SH-SY5Y (cell line): ENCODE measurements around the gene ZNF746.

ENCODE experiments used
- GATA2 ChIP-seq: IDR thresholded peaks from 2 replicates; pipeline ENCODE4 v1.6.1; 2011; ENCODE audit warnings: mild to moderate bottlenecking, low read depth, low read length
- GATA3 ChIP-seq: IDR thresholded peaks from 2 replicates; pipeline ENCODE4 v1.6.1; 2011; ENCODE audit warnings: low read depth, mild to moderate bottlenecking, low read length, moderate library complexity

Gene ZNF746

DNA sequence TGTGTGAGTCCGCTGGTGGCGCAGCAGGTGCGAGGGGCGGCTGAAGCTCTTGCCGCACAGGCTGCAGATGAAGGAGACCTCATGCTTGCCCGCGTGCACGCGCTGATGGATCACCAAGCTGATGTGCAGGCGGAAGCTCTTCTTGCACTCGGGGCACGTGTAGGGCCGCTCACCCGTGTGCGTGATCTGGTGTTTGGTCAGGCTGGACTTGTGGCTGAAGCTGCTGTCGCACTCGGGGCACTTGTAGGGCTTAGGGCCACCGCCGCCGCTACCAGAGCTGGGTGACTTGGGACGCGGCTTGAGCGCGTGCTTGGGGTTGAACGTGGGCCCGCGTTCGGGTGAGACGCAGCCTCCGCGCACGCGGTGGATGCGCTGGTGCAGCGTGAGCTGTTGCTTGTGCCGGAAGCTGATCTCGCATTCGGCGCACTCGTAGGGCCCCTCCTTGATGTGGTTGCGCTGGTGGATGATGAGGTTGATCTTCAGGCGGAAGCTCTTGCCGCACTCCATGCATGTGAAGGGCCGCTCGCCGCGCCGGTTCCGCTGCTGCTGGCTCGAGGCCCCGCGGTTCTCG lies 65.4 kb downstream of the ZNF746 start:
- TF ChIP-seq GATA2: no peak
- TF ChIP-seq GATA3: no peak

DNA sequence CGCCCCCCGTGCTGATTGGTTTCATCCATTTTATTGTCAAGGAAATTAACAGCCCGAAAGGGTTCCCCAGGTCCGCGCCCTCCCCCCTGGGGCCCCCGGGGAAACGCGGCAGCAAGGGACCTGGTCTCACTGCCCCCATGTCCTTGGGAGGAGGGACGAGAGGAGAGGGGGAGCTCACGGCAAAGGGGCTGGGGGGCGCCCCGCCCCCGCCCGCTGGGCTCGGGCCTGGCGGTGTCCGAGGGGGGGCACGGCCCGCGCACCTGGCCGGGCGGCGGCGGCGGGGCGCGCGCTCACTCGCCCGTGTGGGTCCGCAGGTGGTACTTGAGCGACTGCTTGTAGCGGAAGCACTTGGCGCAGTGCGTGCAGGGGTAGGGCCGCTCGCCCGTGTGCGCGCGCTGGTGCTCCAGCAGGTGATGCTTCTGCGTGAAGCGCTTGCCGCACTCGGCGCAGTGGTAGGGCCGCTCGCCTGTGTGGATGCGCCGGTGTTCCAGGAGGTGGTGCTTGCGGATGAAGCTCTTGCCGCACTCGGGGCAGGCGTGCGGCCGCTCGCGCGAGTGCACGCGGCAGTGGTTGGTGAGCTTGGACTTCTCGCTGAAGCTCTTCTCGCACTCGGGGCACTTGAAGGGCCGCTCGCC lies 66.0 kb downstream of the ZNF746 start:
- TF ChIP-seq GATA3 (no peak), GATA2 (no peak)

DNA sequence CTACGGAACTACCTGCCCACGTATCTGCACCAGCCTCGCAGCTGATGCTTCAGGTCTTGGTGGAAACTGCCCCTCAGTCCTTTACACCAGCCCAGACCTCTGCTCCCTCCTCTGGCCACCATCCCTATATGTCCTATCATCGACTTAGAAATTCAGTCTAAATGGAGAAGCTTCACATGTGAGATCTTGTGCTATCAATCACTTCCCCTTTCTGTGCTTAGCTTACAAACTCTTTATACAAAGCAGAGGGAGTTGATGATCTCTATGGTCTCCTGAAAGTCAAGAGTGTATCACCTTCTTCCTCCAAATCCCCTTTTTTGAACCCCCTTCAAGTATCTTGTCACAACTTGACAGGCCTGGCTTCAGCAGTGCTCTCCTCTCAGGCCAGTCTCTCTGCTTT lies 67.4 kb downstream of the ZNF746 start:
- TF ChIP-seq GATA3 (no peak), GATA2 (no peak)

DNA sequence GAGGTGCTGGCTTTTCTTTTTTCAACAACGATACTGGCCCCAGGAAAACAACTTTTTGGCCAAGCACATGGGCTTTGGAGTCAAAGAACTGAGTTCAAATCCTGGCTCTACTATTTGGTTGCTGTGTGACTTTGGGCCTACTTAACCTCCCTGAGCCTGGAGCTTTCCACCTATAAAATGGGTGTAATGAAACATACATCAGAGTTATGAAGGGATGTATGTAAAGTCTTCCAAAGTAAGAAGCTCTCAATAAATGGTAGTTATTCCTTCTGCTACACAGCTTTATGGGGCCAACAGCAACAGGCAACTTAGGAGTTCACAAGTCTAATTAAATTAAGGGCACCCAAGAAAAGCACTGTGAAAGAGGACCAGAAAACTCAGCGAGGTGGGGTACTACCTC lies 69.7 kb downstream of the ZNF746 start:
- TF ChIP-seq GATA3 (no peak), GATA2 (no peak)

DNA sequence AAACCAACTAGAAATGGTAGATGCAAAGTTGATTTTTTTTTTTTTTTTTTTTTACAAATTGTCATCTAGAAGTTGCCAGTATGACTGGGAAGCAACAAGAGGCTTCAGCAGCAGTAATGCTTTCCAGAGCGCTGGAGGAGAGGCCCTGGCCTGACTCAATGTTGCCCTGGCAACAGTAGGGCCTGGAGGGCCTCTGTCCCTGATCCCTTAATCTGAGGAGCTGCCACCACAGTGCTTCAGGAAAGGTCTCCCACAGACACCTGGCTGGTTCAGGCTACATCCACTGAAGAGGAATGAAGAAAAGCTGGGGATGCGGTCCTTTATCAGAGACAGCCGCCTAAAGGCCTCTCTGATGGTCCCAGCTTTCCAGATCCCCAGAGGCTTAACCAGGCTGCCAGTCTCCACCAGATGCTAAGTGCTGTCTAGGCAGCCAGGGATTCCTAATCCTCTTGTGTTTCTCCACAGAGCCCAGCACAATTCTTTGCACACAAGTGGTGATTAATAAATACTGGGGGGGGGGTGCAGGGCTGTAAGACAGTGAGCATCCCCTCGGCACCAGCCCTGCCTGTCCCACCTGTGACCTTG lies 70.4 kb downstream of the ZNF746 start:
- TF ChIP-seq GATA2 (no peak), GATA3 (no peak)

DNA sequence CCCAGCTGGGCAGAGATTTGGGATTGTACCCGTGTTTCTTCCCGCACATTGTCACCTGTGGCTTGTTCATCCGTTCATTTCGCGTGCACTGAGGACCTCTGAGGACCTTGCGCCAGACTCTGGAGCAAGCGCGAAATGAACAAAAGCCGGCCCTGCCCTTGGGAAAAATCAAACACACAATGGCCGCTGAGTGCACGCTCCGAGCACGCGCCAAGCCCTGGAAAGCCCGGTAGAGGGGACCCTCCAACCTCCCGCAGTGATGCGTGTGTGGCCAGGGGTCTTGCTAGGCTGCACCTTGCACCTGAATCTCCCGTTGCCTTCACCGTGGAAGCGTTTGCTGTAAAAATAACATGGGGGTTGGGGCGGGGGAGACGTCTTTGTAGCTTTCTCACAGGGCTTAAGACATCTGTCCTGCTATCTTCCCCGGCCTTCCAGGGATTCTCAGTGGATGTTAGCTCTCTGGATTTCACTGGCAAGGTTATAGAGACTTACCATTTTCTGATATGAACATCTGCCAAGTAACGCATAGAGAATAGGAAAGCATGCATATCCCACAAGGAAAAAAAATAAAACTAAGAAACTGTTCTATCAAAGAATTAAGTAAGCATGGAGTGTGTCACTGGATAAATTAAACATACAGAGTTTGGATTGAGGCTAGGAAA lies 74.0 kb downstream of the ZNF746 start:
- TF ChIP-seq GATA3 (no peak), GATA2 (no peak)

DNA sequence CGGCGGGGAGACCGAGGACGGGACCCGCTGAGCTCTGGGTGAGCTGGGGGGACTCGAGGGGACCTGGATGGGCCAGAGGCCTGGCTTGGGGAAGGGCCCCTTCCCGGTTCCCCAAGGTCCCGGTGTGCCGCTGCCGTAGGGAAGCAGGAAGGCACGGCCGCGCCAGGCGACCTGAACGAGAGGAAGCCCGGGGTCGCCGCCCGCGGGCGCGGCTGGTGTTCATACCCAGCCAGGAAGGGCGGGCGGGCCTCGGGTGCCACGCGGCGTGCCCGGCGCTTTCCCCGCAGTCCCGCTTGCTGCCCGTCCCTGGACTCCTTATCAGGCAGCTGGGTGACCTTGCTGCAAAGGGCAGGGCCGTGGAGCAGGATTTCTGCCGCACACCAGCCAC lies 74.7 kb downstream of the ZNF746 start:
- TF ChIP-seq GATA2: no peak
- TF ChIP-seq GATA3: no peak
